GM04504 (cell line): ENCODE data around the gene DNAH8.
"Not testable (repeated sequence)": the region's sequence is repeated elsewhere in the genome, so short reads cannot be mapped to it uniquely, and the experiment has no call there.

Source experiments
- DNase-seq: peaks from one replicate; pipeline ENCODE4 v3.0.0-alpha.2; 2012; ENCODE audit warnings: low read depth

The DNAH8 gene

DNA sequence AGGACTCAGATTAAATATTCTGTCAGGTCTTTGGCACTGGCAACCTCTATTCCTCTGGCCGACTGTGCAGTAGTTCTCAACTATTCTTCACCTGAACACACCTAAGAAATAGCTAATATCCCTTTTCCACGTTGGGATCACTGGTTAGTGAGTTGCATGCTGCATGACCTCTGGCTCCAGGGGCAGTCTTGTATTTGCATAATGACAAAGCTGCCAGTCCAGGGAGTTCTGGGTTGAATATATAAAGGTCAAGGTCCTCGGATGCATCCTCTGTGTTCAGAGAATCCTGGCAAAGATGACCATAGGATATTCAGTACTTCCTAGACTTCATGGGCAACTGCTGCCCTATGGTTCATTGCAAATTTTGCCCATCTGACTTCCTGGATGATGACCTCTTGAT, 131.2 kb downstream of the DNAH8 start:
- DNase-seq: no peak

DNA sequence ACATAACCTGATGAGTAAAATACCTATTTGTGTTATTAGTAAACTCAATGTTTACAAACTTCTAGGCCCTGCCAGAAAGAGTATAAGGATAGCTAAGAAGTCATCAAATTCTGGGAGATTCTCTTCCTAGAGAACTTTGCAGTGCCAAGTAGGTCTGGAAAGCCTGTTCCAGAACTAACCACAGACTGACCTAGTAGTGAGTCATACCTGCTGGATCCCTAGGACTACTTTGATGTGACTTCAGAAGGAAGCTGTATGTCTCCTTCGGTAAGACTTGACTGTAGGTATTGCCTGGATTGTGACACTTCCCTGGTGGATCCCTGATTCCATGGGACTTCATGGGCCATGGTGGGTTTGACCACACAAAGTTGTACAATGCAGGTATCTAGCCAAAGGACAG, 131.7 kb downstream of the DNAH8 start:
- DNase-seq: no peak

DNA sequence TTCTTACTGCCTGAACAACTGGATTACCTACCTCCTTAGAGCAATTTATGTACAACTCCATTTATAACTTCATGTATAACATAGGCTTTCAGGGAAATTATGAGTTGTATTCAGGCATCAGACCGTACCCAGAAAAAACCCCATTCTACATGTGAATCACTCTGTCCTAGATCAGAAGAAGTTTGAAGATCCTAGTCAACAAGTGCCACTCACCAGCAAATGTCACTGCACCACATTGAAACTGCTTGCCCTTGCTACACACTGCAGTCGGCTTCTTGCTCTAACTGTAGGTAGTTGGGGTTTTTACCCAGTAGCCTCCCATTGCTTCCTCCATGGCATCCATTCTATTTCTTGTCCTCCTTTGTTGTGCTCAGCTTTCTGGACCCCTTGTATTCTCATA, 132.4 kb downstream of the DNAH8 start:
- DNase-seq: no peak

DNA sequence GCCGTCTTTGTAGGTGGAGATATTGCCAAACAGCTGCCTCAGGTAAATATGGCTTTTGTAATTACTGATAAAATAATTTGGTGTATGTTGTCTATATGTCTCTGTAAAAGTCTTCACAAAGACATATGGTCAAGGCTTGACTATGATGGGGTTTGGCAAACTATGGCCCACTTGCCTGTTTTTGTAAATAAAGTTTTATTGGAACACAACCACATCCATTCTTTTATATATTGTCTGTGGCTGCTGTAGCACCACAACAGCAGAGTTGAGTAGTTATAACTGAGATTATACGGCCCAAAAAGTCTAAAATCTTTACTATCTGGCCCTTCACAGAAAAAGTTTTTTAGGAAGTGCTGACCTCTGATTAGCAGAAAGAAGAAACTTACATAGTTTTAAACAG, 133.6 kb downstream of the DNAH8 start:
- no peak for DNase-seq

DNA sequence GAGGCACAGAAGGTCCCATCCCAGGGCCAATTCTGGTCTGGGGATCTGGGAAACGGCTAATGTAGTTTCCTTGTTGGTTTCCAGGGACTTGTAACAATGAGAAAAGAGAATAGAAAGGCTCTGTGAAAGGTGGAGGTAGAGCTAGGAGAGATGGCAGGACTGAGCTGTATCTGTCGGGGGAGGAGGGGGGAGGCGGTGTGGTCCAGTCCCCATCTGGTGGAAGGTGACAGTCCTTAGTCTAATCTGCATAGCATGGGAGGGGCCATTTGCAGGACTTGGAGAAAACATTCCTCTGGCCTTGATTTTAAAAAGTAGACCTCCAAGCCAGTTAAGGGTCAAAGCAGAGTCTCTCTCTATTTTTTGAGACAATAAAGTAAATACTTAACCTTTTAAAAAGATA, 137.1 kb downstream of the DNAH8 start:
- no peak for DNase-seq

DNA sequence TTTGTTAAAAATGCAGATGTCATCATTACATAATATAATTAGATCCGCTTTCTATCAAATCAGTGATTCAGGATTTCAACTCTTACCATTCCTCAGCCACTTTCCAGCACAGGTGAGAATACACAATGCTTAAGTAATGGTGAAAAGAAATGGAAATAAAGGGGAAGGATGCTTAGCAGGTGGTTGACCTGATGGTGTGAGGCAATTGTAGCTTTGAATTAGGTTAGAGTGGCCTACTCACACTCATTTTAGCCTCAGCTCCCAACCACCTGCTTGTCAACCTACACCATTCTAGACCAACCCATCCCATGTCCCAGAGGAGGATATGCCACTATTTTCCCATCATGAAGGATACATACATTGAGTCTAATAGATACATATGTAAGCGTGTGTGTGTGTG, 138.1 kb downstream of the DNAH8 start:
- no peak for DNase-seq

DNA sequence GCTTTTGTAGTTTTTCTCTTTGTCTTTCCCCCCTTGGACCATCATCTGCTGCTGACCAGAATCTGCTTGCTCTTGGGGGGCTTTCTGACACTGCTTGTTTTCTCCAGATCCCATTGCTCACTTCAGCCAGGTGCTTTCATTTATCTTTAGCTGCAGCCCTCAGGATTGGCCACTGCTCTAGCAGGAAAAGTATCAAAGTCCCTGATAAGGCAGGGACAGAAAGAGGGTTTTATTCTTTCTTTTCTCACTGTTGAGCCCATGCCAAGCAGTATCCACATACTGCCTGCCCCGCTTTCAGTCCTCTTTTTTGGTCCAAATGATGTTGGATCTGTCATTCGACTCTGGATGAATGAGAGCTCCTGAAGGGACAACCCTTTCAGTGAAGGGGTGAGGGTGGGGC, 141.4 kb downstream of the DNAH8 start:
- DNase-seq: no peak

DNA sequence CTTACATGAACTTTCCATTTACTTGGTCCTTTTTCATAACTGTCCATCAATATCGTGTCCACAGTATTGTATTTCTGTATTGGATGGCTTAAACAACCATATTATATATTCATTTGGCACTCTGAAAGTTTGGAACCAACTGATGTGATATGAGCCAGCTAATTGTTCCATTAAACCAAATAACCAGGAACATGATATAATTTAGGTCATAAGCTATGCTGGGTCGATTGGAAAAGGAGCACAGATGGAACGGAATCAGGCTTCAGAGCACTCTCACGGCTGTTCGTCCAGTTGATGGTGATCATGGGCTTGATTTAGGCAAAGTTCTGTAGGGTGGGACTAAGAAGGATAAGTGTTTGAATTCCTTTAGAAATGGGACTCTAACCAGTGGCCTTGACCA, 142.7 kb downstream of the DNAH8 start:
- no peak for DNase-seq

DNA sequence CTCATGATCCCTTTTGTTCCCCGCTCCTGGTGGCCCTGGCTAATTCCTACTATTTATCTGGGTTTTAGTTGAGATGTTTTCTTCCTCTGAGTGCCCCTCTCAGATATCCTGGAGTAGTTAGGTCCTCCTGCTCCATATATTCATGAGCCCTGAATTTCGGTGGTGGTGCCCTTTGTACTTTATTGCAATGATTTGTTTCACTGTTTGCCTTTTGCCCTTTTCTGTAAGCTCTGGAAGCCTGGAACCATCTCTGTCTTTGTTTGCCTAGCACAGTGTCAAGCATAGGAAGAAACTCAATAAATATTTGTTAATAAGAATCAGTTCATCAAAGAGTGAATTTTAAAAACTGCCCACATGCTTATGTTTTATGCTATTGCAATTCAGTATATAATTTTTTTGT, 144.9 kb downstream of the DNAH8 start:
- DNase-seq: no peak

DNA sequence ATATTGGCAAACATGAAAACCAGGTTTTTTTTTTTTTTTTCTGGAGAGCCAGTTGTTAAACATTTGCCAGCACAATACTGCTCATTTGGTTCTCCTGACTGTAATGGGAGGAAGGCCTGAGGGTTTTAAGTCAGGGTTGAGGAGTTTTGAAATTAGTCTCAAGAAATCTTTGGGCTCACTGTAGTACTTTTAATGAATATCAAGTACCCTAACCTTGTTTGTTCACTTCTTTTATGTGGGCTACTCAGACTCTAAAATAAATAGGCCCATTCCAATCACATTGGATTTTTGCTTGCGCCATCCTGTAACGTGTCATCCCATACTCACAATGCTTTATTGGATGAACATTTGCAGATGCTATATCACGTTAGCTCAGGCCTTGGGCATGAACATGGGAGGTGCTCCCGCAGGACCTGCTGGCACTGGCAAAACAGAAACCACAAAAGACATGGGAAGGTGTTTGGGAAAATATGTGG, 146.9 kb downstream of the DNAH8 start:
- no peak for DNase-seq

DNA sequence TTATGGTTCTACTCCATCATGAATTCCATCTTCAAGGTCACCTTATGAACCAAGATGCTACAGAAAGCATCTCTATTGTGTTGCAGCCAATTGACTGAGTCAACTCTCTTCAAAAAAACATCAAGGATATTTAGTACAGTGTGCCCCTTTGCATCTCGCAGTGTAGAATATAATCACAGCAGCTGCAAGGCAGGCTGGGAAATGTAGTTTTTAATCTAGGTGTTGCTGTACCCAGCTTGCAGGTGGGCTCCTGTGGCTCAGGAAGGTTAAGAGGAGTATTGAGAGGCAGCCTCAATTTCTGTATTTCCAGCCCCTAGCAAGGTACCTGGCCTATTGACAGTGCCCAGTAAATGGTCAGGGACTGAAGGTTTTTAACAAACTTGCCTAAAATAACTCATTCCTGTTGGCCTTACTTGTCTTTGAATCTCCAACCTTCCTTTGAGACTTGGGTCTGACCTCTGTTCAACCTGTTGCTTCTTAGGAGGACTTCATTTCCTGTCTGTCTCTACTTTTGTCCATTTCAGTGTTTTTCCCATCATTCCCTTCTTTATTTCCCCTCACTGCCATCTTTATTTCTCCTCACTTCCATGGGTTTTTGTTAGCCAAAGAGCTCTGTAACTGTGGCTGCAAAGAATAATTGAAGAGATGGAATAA, 150.5 kb downstream of the DNAH8 start:
- DNase-seq: no peak

DNA sequence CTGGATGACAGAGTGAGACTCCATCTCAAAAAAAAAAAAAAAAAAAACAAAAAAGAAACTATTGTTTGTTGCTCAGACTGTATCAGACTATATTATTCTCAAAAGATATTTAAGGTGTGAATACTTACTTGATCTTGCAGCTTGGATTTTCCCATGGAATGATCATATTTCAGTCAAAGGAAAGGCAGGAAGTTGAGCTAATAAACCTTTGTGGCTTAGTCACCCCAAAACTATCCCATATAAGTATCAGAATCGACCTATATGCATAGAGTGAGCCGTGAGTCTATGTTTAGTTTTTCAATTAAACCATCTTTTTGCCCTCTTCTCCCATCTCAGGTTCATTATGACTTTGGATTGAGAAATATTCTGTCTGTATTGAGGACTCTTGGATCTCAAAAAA, 152.6 kb downstream of the DNAH8 start:
- no peak for DNase-seq

DNA sequence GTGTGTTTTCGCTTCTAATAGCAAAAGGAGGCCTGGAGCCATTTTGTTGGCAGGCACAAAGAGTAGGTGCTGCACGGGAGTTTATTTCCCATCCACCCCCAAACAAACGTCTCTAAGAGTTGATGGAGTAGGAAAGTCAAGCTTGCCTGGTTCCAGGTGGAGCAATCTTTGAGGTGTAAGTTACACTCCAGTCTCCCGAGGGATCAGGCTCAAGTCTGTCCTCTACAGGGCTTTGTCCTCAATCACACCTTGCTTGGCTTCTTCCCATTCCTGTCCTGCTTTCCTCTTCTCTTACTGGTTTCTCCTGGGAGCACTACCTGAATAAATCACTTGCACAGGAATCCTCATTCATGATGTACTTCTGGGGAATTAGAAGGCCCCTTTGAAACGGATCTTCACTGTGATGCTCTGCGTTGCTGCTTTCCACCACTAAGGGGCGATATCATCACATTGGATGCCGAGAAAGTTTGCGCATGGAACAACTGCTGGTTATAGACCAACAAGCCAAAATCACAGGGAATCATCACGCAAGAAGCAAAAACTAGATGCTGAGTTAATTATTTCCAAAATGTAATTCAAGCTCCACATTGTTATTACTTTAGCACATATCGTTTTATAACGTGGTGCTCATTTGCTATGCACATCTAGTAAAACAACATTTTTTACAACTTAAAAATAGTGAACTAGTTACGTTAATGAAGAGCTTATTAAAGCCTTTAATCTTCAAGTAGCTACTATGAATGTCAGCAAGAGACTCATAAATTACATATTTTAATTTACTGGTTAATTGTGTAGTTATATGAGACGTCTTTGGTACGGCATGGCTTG, 156.8 kb downstream of the DNAH8 start:
- DNase-seq: peak; percentile 11

DNA sequence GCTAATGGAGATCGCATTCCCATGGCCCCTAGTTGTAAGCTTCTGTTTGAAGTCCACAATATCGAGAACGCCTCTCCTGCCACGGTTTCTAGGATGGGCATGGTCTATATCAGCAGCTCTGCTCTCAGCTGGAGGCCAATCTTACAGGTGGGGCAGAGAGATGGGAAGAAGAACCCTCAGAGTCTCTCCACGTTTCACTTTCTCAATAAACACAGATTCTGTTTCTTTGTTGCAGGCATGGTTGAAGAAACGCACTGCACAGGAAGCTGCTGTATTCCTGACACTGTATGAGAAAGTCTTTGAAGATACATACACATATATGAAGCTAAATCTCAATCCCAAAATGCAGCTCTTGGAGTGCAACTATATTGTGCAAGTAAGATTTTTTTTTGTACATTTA, 157.9 kb downstream of the DNAH8 start:
- DNase-seq: no peak

DNA sequence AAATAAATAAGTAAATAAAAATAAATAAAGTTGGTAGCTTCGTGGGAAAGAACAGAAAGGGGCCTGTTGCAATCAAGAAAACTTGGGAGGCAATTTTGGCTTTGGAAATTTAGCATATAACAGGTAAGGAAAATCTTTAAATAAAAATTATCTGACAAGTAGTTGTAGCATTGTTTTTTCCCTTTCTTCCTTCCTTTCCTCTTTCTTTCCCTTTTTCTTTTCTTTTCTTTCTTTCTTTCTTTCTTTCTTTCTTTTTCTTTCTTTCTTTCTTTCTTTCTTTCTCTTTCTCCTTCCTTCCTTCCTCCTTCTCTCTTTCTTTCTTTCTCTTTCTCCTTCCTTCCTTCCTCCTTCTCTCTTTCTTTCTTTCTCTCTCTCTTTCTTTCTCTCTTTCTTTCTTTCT, 158.7 kb downstream of the DNAH8 start:
- DNase-seq: not testable (repeated sequence)

DNA sequence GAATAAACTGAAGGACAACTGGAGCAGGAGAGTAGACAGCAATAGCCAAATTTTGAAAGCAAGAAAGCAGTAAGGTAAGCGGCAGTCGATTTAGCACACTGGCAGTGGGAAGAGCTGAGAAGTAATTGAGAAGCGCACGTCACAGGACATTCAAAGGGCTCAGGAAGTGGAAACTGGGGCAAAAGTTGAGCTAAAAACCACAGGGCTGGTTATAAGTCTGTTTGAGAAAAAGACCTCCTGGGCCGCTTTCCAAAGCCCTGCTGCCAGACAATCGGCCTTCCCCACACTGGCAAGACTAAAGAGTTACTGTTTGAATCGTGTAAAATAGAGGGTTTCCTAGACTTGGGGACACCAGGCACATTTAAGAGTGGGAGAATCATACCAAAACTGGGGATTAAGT, 161.4 kb downstream of the DNAH8 start:
- DNase-seq: no peak

DNA sequence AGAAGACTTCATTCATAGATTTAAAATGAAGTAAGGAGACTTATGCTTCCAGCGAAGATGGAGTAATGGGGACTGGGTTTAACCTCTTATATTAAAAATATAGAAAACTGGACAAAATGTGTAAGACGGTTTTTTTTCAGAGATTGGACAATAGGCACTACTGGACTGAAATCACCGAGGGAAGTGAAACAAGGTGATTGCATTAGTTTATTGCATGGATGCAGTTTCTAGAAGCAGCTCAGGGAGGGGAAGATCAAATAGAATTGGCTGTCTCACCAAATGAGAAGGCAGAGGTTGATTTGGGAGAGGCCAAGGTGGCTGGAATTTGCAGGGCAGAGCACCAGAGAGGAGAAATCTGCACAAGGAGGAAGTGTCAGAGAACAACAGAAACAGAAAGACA, 162.6 kb downstream of the DNAH8 start:
- DNase-seq: no peak

DNA sequence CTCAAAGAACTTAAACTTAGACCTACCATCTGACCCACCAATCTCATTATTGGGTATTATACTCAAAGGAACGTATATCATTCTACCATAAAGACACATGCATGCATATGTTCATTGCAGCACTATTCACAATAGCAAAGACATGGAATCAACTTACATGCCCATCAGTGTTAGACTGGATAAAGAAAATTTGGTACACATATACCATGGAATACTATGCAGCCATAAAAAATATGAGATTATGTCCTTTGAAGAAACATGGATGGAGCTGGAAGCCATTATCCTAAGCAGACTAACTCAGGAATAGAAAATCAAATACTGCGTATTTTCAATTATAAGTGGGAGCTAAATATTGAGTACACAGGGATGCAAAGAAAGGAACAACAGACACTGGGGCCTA, 167.0 kb downstream of the DNAH8 start:
- DNase-seq: no peak

DNA sequence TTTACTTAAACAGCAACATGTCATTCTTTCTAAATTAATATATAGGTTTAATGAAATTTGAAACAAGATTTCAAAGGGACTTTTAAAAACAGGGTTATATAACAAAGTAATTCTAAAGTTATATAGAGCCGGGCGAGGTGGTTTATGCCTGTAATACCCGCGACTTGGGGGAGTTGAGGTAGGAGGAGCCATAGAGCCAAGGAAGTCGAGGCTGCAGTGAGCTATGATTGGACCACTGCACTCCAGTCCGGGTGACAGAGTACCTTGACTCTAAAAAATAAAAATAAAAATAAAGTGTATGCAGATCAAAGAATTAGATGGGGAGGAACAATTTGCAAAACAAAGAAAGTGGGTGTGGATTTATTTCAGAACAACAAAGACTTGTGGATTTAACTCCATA, 182.4 kb downstream of the DNAH8 start:
- no peak for DNase-seq

DNA sequence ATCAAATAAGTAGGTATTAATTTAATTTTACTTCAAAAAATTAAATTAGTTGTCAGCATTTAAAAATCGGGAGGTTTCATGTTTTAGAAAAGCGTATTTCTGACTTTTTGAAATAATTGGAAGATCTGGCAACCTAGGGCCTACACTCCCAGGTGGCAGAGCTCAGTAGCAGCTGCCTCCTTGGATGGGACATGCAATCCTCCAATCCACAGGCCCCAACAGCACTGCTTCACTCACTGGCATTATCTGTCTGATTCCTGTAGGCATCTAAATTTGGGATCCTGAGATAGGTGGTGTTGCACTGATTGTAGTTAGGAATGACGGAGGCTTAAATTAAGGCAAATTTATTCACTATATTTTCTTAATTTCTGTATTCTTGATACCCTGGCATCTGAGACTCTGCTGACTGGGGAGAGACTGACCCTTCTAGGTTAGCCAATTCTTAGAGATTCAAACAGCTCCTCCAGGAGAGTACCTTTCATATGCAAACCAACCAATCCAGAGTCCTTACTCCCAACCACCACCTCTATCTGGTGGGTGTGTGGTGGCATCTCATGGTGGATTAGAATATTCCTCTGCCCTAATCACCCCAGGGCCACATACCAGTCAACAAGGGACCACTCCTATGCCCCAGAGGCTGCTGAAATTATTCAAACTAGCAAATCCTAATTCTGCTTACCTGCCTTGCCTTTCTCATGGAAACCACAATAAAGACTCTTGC, 186.9 kb downstream of the DNAH8 start:
- DNase-seq: no peak

DNA sequence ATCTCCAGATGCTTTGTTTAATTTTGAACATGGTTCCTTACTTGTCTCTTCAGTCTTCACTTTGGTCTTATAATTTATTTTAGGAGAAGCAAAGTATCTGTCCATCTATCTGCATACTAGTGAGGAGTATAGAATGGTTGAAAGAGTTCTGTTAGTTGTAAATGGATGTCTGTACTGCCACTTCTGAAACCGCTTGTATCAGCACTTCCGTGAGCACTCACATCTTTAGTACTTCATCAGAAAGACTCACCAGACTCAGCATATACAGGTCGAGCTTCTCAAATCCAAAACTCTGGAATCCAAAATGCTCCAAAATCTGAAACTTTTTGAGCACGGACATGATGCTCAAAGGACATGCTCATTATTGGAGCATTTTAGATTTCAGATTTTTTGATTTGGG, 191.5 kb downstream of the DNAH8 start:
- DNase-seq: no peak

DNA sequence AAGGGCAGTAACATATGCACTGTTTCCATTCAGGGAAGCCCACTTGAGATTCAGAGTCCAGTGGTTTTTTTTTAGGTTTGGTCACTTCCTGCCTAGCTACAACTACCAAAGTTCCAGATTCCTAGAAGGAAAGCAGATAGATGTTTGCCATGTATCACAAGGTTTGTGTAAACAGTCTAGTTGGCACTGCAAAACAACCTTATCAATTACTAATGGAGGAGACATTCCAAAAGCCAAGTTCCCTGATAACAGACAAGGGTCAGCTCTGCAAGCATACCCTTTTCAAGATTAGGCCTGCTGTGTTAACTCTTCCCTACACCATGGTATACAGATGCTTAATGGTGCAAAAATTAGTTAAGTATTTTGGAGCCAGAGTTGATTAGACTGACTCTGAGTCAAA, 192.2 kb downstream of the DNAH8 start:
- DNase-seq: no peak
